Measurements from ENCODE around the gene ALOX12B.
"Not testable (repeated sequence)": the region's sequence is repeated elsewhere in the genome, so short reads cannot be mapped to it uniquely, and the experiment has no call there.

Gene ALOX12B

GRCh38 chr17:8081876-8082275, 5.6 kb downstream of the ALOX12B start:
- no peak for DNase-seq

GRCh38 chr17:8080799-8081219, 6.7 kb downstream of the ALOX12B start:
- no peak for DNase-seq

GRCh38 chr17:8080208-8080798, 7.2 kb downstream of the ALOX12B start:
- DNase-seq, result no peak

- DNase-seq, result peak; percentile 64
Observed at GRCh38 chr17:8079291-8080207, 8.0 kb downstream of the ALOX12B start.

- DNase-seq, result not testable (repeated sequence)
Observed at GRCh38 chr17:8077939-8078338, 9.6 kb downstream of the ALOX12B start.

GRCh38 chr17:8076502-8077266, 10.8 kb downstream of the ALOX12B start:
- no peak for DNase-seq

GRCh38 chr17:8075574-8076342, 11.8 kb downstream of the ALOX12B start:
- no peak for DNase-seq

- no peak for DNase-seq
Observed at GRCh38 chr17:8075081-8075480, 12.4 kb downstream of the ALOX12B start.

GRCh38 chr17:8074554-8074953, 13.0 kb downstream of the ALOX12B start:
- DNase-seq, result no peak

GRCh38 chr17:8073627-8074484, 13.7 kb downstream of the ALOX12B start:
- DNase-seq, result peak; percentile 28

GRCh38 chr17:8072729-8073461, 14.6 kb downstream of the ALOX12B start:
- DNase-seq, result no peak

- DNase-seq, result no peak
Observed at GRCh38 chr17:8072341-8072728, 15.2 kb downstream of the ALOX12B start.

GRCh38 chr17:8071496-8071895, 16.0 kb downstream of the ALOX12B start:
- no peak for DNase-seq

GRCh38 chr17:8069587-8069860, 18.0 kb downstream of the ALOX12B start:
- no peak for DNase-seq

GRCh38 chr17:8068736-8069586, 18.6 kb downstream of the ALOX12B start:
- DNase-seq, result no peak

- no peak for DNase-seq
Observed at GRCh38 chr17:8067806-8068205, 19.7 kb downstream of the ALOX12B start.

GRCh38 chr17:8066841-8067775, 20.4 kb downstream of the ALOX12B start:
- DNase-seq, result no peak

- DNase-seq, result no peak
Observed at GRCh38 chr17:8064561-8065019, 22.9 kb downstream of the ALOX12B start.

Data from NK-92 treated with Interleukin-12 subunit alpha and Interleukin-12 subunit beta, amount 100 ng/mL, for 24 hours (cell line).